H1 (cell line): ENCODE data around the gene EFNA3.

ENCODE experiments used
- BACH1 ChIP-seq: IDR thresholded peaks from 2 replicates; pipeline ENCODE4 v1.6.1; 2012; ENCODE audit warnings: low read length, improper control_type of control experiment
- CHD2 ChIP-seq: IDR thresholded peaks from 2 replicates; pipeline ENCODE4 v1.6.1; 2012; ENCODE audit warnings: low read length, improper control_type of control experiment
- POLR2AphosphoS5 ChIP-seq: IDR thresholded peaks from 2 replicates; pipeline ENCODE4 v1.6.1; 2011; ENCODE audit warnings: low read depth, low read length
- ZNF274 ChIP-seq: IDR thresholded peaks from 2 replicates; pipeline ENCODE4 v1.7.0; 2012; ENCODE audit warnings: low read length, borderline replicate concordance; ENCODE audit errors: extremely low read depth
- TF ChIP-seq, protein P1 (sequence below), 3 experiments: IDR thresholded peaks; 1 replicate in 2 of 3; 2 replicates in 1 of 3; pipeline versions ENCODE4 v1.5.1 to v1.6.1; 2011; ENCODE audit warnings: low read length in 3 of 3, mild to moderate bottlenecking in 3 of 3, inconsistent platforms in 2 of 3, low read depth in 1 of 3, moderate library complexity in 1 of 3; ENCODE audit not compliant: insufficient read depth in 1 of 3; ENCODE audit errors: control extremely low read depth in 1 of 3

- TF ChIP-seq BACH1 (no peak), CHD2 (no peak), ZNF274 (no peak), POLR2AphosphoS5 (no peak)
- TF ChIP-seq, protein P1, sequence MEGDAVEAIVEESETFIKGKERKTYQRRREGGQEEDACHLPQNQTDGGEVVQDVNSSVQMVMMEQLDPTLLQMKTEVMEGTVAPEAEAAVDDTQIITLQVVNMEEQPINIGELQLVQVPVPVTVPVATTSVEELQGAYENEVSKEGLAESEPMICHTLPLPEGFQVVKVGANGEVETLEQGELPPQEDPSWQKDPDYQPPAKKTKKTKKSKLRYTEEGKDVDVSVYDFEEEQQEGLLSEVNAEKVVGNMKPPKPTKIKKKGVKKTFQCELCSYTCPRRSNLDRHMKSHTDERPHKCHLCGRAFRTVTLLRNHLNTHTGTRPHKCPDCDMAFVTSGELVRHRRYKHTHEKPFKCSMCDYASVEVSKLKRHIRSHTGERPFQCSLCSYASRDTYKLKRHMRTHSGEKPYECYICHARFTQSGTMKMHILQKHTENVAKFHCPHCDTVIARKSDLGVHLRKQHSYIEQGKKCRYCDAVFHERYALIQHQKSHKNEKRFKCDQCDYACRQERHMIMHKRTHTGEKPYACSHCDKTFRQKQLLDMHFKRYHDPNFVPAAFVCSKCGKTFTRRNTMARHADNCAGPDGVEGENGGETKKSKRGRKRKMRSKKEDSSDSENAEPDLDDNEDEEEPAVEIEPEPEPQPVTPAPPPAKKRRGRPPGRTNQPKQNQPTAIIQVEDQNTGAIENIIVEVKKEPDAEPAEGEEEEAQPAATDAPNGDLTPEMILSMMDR (IDR thresholded peaks at IDR 0.05; ENCODE audit: control extremely low read depth in 1 of 3, insufficient read depth in 1 of 3, low read depth in 1 of 3, low read length in 3 of 3): no peak
Measured at GRCh38 chr1:155037043-155037442, 41.6 kb upstream of the EFNA3 start.
